ENCODE data around the gene RYR1.

The RYR1 gene

DNA sequence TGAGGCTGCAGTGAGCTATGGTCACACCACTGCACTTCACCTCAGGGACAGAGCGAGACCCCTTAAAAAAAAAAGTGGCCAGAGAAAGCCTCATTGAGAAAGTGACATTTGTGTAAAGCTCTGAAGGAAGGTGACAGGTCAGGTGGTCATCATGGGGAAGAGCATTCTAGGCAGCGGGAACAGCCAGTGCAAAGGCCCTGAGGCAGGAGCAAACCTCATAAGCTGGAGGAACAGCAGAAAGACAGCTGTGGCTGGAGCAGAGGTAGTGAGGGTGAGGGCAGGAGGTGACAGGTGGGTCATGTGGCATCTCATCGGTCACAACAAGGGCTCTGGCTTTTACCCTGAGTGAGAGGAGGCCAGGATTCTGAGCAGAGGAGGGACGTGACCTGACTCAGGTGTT is 64.4 kb downstream of the RYR1 start:
- no peaks in the 10 kb centered on the region for H3K4me1 ChIP-seq (ENCODE audit: insufficient read depth, poor library complexity, severe bottlenecking)
- no peak overlapping the region for H3K27ac ChIP-seq (ENCODE audit: poor library complexity, severe bottlenecking)
- H3K36me3 ChIP-seq (ENCODE audit: low read depth): no peaks in the 10 kb centered on the region
- H3K9me3 ChIP-seq (ENCODE audit: severe bottlenecking): no peaks in the 10 kb centered on the region
- TF ChIP-seq, protein P1, sequence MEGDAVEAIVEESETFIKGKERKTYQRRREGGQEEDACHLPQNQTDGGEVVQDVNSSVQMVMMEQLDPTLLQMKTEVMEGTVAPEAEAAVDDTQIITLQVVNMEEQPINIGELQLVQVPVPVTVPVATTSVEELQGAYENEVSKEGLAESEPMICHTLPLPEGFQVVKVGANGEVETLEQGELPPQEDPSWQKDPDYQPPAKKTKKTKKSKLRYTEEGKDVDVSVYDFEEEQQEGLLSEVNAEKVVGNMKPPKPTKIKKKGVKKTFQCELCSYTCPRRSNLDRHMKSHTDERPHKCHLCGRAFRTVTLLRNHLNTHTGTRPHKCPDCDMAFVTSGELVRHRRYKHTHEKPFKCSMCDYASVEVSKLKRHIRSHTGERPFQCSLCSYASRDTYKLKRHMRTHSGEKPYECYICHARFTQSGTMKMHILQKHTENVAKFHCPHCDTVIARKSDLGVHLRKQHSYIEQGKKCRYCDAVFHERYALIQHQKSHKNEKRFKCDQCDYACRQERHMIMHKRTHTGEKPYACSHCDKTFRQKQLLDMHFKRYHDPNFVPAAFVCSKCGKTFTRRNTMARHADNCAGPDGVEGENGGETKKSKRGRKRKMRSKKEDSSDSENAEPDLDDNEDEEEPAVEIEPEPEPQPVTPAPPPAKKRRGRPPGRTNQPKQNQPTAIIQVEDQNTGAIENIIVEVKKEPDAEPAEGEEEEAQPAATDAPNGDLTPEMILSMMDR (IDR thresholded peaks at IDR 0.05; ENCODE audit: poor library complexity, severe bottlenecking): no peak
- no peak overlapping the region for H3K4me3 ChIP-seq (ENCODE audit: severe bottlenecking)
- DNase-seq (ENCODE audit: low spot score) (no peak), ATAC-seq (ENCODE audit: low read depth) (no peak)
- H3K27me3 ChIP-seq (ENCODE audit: insufficient read depth, poor library complexity, severe bottlenecking): no peaks in the 10 kb centered on the region

DNA sequence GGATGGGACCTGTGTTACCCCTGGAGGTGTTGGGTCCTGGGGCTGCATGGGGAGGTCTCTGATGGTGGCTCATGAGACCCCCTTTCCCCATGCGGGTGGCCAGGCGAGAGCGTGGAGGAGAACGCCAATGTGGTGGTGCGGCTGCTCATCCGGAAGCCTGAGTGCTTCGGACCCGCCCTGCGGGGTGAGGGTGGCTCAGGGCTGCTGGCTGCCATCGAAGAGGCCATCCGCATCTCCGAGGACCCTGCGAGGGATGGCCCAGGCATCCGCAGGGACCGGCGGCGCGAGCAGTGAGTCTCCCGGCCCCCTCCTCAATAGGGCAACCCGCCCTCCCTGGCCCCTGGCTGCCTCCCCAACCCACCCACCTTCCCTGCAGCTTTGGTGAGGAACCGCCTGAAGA is 66.0 kb downstream of the RYR1 start:
- TF ChIP-seq, protein P1 (IDR thresholded peaks at IDR 0.05; ENCODE audit: poor library complexity, severe bottlenecking): no peak

DNA sequence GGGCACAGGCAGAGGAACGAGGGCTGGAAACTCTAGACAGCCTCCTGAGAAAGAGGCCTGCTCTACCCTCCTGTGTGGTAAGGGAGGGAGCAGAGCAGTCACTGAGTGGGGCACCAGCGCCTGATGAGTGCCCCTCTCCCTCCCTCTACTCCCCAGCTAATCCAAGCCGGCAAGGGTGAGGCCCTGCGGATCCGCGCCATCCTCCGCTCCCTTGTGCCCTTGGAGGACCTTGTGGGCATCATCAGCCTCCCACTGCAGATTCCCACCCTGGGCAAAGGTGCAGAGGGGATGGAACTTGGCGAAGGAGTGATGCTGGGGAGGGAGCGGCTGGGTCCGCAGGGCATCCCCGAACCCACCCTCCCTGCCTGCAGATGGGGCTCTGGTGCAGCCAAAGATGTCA is 67.0 kb downstream of the RYR1 start:
- TF ChIP-seq, protein P1 (IDR thresholded peaks at IDR 0.05; ENCODE audit: poor library complexity, severe bottlenecking): no peak
- H3K27ac ChIP-seq (ENCODE audit: poor library complexity, severe bottlenecking): no peak overlapping the region
- H3K9me3 ChIP-seq (ENCODE audit: severe bottlenecking): no peaks in the 10 kb centered on the region
- no peaks in the 10 kb centered on the region for H3K27me3 ChIP-seq (ENCODE audit: insufficient read depth, poor library complexity, severe bottlenecking)
- ATAC-seq (ENCODE audit: low read depth): no peak
- DNase-seq (ENCODE audit: low spot score): no peak
- H3K36me3 ChIP-seq (ENCODE audit: low read depth): no peaks in the 10 kb centered on the region
- no peaks in the 10 kb centered on the region for H3K4me1 ChIP-seq (ENCODE audit: insufficient read depth, poor library complexity, severe bottlenecking)
- no peak overlapping the region for H3K4me3 ChIP-seq (ENCODE audit: severe bottlenecking)

More for the DNA sequence above, 66.0 kb downstream of the RYR1 start:
- DNase-seq (ENCODE audit: low spot score) (no peak), ATAC-seq (ENCODE audit: low read depth) (no peak)
- Histone ChIP-seq H3K36me3 (ENCODE audit: low read depth) (no peaks in the 10 kb centered on the region), H3K27ac (ENCODE audit: poor library complexity, severe bottlenecking) (no peak overlapping the region), H3K4me1 (ENCODE audit: insufficient read depth, poor library complexity, severe bottlenecking) (no peaks in the 10 kb centered on the region), H3K4me3 (ENCODE audit: severe bottlenecking) (no peak overlapping the region), H3K9me3 (ENCODE audit: severe bottlenecking) (no peaks in the 10 kb centered on the region), H3K27me3 (ENCODE audit: insufficient read depth, poor library complexity, severe bottlenecking) (no peaks in the 10 kb centered on the region)

DNA sequence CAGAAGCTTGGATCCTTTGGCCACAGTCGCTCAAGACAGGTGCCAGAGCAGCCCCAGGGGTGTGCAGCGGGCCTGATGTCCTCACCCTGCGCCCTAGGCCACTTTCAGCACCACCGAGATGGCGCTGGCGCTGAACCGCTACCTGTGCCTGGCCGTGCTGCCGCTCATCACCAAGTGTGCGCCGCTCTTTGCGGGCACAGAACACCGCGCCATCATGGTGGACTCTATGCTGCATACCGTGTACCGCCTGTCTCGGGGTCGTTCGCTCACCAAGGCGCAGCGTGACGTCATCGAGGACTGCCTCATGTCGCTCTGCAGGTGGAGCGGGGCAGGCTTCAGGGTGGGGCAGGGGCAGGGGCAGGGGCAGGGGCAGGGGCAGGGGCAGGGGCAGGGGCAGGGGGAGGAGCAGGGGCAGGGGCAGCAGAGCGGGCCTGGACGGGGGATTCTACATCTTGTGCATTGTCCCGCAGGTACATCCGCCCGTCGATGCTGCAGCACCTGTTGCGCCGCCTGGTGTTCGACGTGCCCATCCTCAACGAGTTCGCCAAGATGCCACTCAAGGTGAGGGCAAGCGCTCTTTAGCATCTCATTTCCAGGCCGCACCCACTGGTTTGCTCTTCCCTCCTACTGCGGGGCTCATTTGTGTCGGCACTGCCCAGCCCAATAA is 69.1 kb downstream of the RYR1 start:
- no peak overlapping the region for H3K4me3 ChIP-seq (ENCODE audit: severe bottlenecking)
- ATAC-seq (ENCODE audit: low read depth) (no peak), DNase-seq (ENCODE audit: low spot score) (no peak)
- no peaks in the 10 kb centered on the region for H3K36me3 ChIP-seq (ENCODE audit: low read depth)
- TF ChIP-seq, protein P1 (IDR thresholded peaks at IDR 0.05; ENCODE audit: poor library complexity, severe bottlenecking): no peak
- no peaks in the 10 kb centered on the region for H3K9me3 ChIP-seq (ENCODE audit: severe bottlenecking)
- H3K27me3 ChIP-seq (ENCODE audit: insufficient read depth, poor library complexity, severe bottlenecking): no peaks in the 10 kb centered on the region
- H3K27ac ChIP-seq (ENCODE audit: poor library complexity, severe bottlenecking): no peak overlapping the region
- H3K4me1 ChIP-seq (ENCODE audit: insufficient read depth, poor library complexity, severe bottlenecking): no peaks in the 10 kb centered on the region

DNA sequence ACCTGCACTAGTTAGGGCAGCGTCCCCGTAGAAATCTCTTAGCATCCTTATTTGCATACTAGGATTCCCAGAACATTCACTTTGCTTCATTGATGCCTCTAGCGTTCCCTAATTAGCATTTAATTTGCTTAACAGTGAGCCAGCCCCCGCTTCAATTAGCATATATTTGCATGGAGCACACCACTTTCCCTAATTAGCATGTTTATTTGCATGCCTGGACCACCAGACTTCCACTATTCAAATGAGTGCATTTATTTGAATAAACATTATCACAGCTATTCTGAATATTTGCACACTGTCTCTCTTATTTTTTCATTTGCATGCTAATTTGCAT is 69.6 kb downstream of the RYR1 start:
- TF ChIP-seq, protein P1 (IDR thresholded peaks at IDR 0.05; ENCODE audit: poor library complexity, severe bottlenecking): no peak
- ATAC-seq (ENCODE audit: low read depth): no peak
- Histone ChIP-seq H3K4me3 (ENCODE audit: severe bottlenecking) (no peak overlapping the region), H3K9me3 (ENCODE audit: severe bottlenecking) (no peaks in the 10 kb centered on the region), H3K4me1 (ENCODE audit: insufficient read depth, poor library complexity, severe bottlenecking) (no peaks in the 10 kb centered on the region), H3K27me3 (ENCODE audit: insufficient read depth, poor library complexity, severe bottlenecking) (no peaks in the 10 kb centered on the region), H3K36me3 (ENCODE audit: low read depth) (no peaks in the 10 kb centered on the region), H3K27ac (ENCODE audit: poor library complexity, severe bottlenecking) (no peak overlapping the region)
- DNase-seq (ENCODE audit: low spot score): no peak
